NCI-H187 treated with DMSO at 0.1 percent for 48 hours (cell line): ENCODE measurements around the gene PYURF.
"Not testable (repeated sequence)": the region's sequence is repeated elsewhere in the genome, so short reads cannot be mapped to it uniquely, and the experiment has no call there.

ENCODE experiments used
- DNase-seq: peaks from one replicate; lab custom pipeline; 2025; lab: John Stamatoyannopoulos, UW

The PYURF gene

GRCh38 chr4:88523325-88524129 is at the start of gene PYURF:
PYURF (minus strand) TSS chr4:88523776; CDS start chr4:88523700, 76 bp downstream.
- DNase-seq = peak; percentile 81

GRCh38 chr4:88570001-88570400 is 46.4 kb upstream of the PYURF start:
- DNase-seq = no peak

GRCh38 chr4:88567591-88567990 is 44.0 kb upstream of the PYURF start:
- DNase-seq = no peak

- DNase-seq = no peak
Observed at GRCh38 chr4:88549815-88550214, 26.2 kb upstream of the PYURF start.

GRCh38 chr4:88539322-88540068 is 15.9 kb upstream of the PYURF start:
- DNase-seq = not testable (repeated sequence)

- DNase-seq = no peak
Observed at GRCh38 chr4:88537709-88538108, 14.1 kb upstream of the PYURF start.

GRCh38 chr4:88535090-88535755 is 11.6 kb upstream of the PYURF start:
- no peak for DNase-seq

GRCh38 chr4:88533937-88534750 is 10.6 kb upstream of the PYURF start:
- no peak for DNase-seq

- DNase-seq = no peak
Observed at GRCh38 chr4:88533088-88533790, 9.7 kb upstream of the PYURF start.

- no peak for DNase-seq
Observed at GRCh38 chr4:88531549-88531948, 8.0 kb upstream of the PYURF start.

GRCh38 chr4:88528861-88529260 is 5.3 kb upstream of the PYURF start:
- no peak for DNase-seq

GRCh38 chr4:88527787-88528186 is 4.2 kb upstream of the PYURF start:
- DNase-seq = no peak

- DNase-seq = no peak
Observed at GRCh38 chr4:88526221-88526815, 2.7 kb upstream of the PYURF start.

GRCh38 chr4:88524171-88524570 is 595 bp upstream of the PYURF start:
- DNase-seq = no peak

- no peak for DNase-seq
Observed at GRCh38 chr4:88522702-88523324, 763 bp downstream of the PYURF start.

GRCh38 chr4:88518911-88519310 is 4.7 kb downstream of the PYURF start:
- DNase-seq = no peak

- DNase-seq = no peak
Observed at GRCh38 chr4:88517825-88518224, 5.8 kb downstream of the PYURF start.

- no peak for DNase-seq
Observed at GRCh38 chr4:88516746-88517145, 6.8 kb downstream of the PYURF start.

- DNase-seq = no peak
Observed at GRCh38 chr4:88514557-88515511, 8.7 kb downstream of the PYURF start.
